HCT116 (cell line): ENCODE results near the gene INCA1. TPM values are rescaled to one million over a fixed set of nuclear protein-coding genes. Genes with fewer than 3 reads are reported as not detected.

Source experiments
- ATAC-seq: fragments of 200-7000 bp; cut with Tn5 transposase; 2 replicates; pipeline ENCODE4 v1.9.1; 2020; ENCODE audit warnings: mild to moderate bottlenecking, moderate library complexity
- BruUV-seq: library from RNA; stranded (reverse); fragments of 400-500 nt; replicated peaks from 2 replicates; lab custom pipeline; 2021; lab: Mats Ljungman, UMichigan
- CTCF ChIA-PET: fragments of 300-600 bp; sonication (Branson Sonifier 250); formaldehyde crosslinking; loops from one replicate; lab custom pipeline; 2021; ENCODE audit warnings: antibody characterized with exemption; lab: Charles Lee
- POLR2A ChIA-PET: fragments of 300-600, 350-600 bp; sonication (Branson Sonifier 250); formaldehyde crosslinking; loops from one replicate; lab custom pipeline; 2021; ENCODE audit warnings: antibody characterized with exemption; lab: Charles Lee
- RAD21 ChIA-PET, 2 experiments: fragments of 300-600 bp; sonication (Branson Sonifier 250); formaldehyde crosslinking; loops; one replicate each; lab custom pipeline; 2023; ENCODE audit warnings: low total read pairs in 2 of 2; ENCODE audit not compliant: uncharacterized antibody in 2 of 2, unreplicated experiment in 2 of 2, low non-redundant PET in 1 of 2; lab: Charles Lee
- DNase-seq: peaks from one replicate; pipeline ENCODE4 v3.0.0-alpha.2; 2010; ENCODE audit warnings: low read depth, low spot score
- H2AFZ ChIP-seq: fragments of 200-600 bp; shearing (Covaris generic), sonication (generic); 2 replicates; pipeline ENCODE4 v1.6.1; 2017; ENCODE audit warnings: low read depth, mixed run types, mixed read lengths, antibody characterized with exemption, low read length; ENCODE audit not compliant: poor library complexity, severe bottlenecking
- H3K27ac ChIP-seq: 2 replicates; pipeline ENCODE4 v1.5.1; 2012; ENCODE audit warnings: low read depth, low read length
- H3K27me3 ChIP-seq: fragments of 200-600 bp; sonication (generic); 2 replicates; pipeline ENCODE4 v1.6.1; 2016; ENCODE audit warnings: mixed run types, low read length, mixed read lengths; ENCODE audit not compliant: insufficient read depth
- H3K36me3 ChIP-seq, 2 experiments: fragments of 200-500 bp in 1 of 2; fragments of 200-600 bp in 1 of 2; sonication (Bioruptor generic) in 1 of 2; sonication (generic) in 1 of 2; 2 replicates each; pipeline versions ENCODE4 v1.5.1 to v1.6.1; 2014 to 2016; ENCODE audit warnings: low read length in 2 of 2, inconsistent platforms in 1 of 2, mixed read lengths in 1 of 2, mixed run types in 1 of 2; ENCODE audit not compliant: insufficient read depth in 2 of 2, control insufficient read depth in 1 of 2
- H3K4me1 ChIP-seq, 2 experiments: fragments of 200-600 bp in 1 of 2; sonication (generic) in 1 of 2; 2 replicates each; pipeline versions ENCODE4 v1.5.1 to v1.6.1; 2012 to 2017; ENCODE audit warnings: low read length in 2 of 2, inconsistent platforms in 1 of 2, mild to moderate bottlenecking in 1 of 2, mixed read lengths in 1 of 2, mixed run types in 1 of 2, moderate library complexity in 1 of 2; ENCODE audit not compliant: insufficient read depth in 2 of 2, control insufficient read depth in 1 of 2
- H3K4me2 ChIP-seq: fragments of 200-600 bp; sonication (generic); 2 replicates; pipeline ENCODE4 v1.6.1; 2017; ENCODE audit warnings: mixed run types, low read length, mixed read lengths
- H3K4me3 ChIP-seq, 2 experiments: fragments of 200-600 bp in 1 of 2; sonication (generic) in 1 of 2; replicated peaks in 1 of 2; 2 replicates each; pipeline ENCODE4 v1.5.1; 2011 to 2016; ENCODE audit warnings: low read length in 2 of 2, control low read depth in 1 of 2, low read depth in 1 of 2, mild to moderate bottlenecking in 1 of 2, mixed read lengths in 1 of 2, mixed run types in 1 of 2
- H3K79me2 ChIP-seq: fragments of 200-600 bp; sonication (generic); 2 replicates; pipeline ENCODE4 v1.6.1; 2017; ENCODE audit warnings: mild to moderate bottlenecking, mixed run types, low read length, moderate library complexity, mixed read lengths; ENCODE audit not compliant: insufficient read depth
- H3K9ac ChIP-seq: fragments of 200-600 bp; sonication (generic); 2 replicates; pipeline ENCODE4 v1.6.1; 2016; ENCODE audit warnings: low read length, mixed read lengths
- H3K9me2 ChIP-seq: fragments of 200-600 bp; sonication (generic), shearing (Covaris generic); 2 replicates; pipeline ENCODE4 v1.6.1; 2017; ENCODE audit warnings: mixed run types, mild to moderate bottlenecking, moderate library complexity; ENCODE audit not compliant: insufficient read depth
- H3K9me3 ChIP-seq, 2 experiments: fragments of 200-500 bp in 1 of 2; fragments of 200-600 bp in 1 of 2; sonication (Bioruptor generic) in 1 of 2; sonication (generic) in 1 of 2; 2 replicates each; pipeline ENCODE4 v1.6.1; 2014 to 2017; ENCODE audit warnings: low read length in 2 of 2, mixed read lengths in 2 of 2, inconsistent platforms in 1 of 2, low read depth in 1 of 2, mild to moderate bottlenecking in 1 of 2, mixed run types in 1 of 2, moderate library complexity in 1 of 2; ENCODE audit not compliant: control insufficient read depth in 1 of 2, insufficient read depth in 1 of 2
- H4K20me1 ChIP-seq: fragments of 200-600 bp; sonication (generic), shearing (Covaris generic); 2 replicates; pipeline ENCODE4 v1.6.1; 2017; ENCODE audit warnings: mixed run types, mild to moderate bottlenecking, moderate library complexity; ENCODE audit not compliant: insufficient read depth
- CTCF ChIP-seq, 3 experiments: fragments of 200-600 bp in 1 of 3; sonication (generic) in 1 of 3; IDR thresholded peaks in 2 of 3; conservative IDR thresholded peaks in 1 of 3; 2 replicates each; pipeline ENCODE4 v1.5.1; 2012 to 2017; ENCODE audit warnings: low read depth in 2 of 3, low read length in 2 of 3, antibody characterized with exemption in 1 of 3, borderline replicate concordance in 1 of 3, control low read depth in 1 of 3, mild to moderate bottlenecking in 1 of 3, mixed read lengths in 1 of 3, mixed run types in 1 of 3, moderate library complexity in 1 of 3; ENCODE audit not compliant: insufficient read depth in 1 of 3
- EGR1 ChIP-seq: IDR thresholded peaks from 2 replicates; pipeline ENCODE4 v1.6.1; 2012; ENCODE audit warnings: low read depth
- FOSL1 ChIP-seq: IDR thresholded peaks from 2 replicates; pipeline ENCODE4 v1.6.1; 2012; ENCODE audit warnings: low read depth
- JUND ChIP-seq: IDR thresholded peaks from 2 replicates; pipeline ENCODE4 v1.6.1; 2012
- SP1 ChIP-seq: IDR thresholded peaks from 2 replicates; pipeline ENCODE4 v1.6.1; 2012; ENCODE audit warnings: low read depth
- YY1 ChIP-seq: IDR thresholded peaks from 2 replicates; pipeline ENCODE4 v1.6.1; 2011; ENCODE audit warnings: low read length, low read depth, moderate library complexity, mild to moderate bottlenecking; ENCODE audit not compliant: insufficient replicate concordance; ENCODE audit errors: extremely low read depth
- ZBTB33 ChIP-seq: IDR thresholded peaks from 2 replicates; pipeline ENCODE4 v1.6.1; 2011; ENCODE audit warnings: mild to moderate bottlenecking, low read length, moderate library complexity; ENCODE audit not compliant: insufficient replicate concordance; ENCODE audit errors: extremely low read depth
- ZFX ChIP-seq: fragments of 450-650 bp; IDR thresholded peaks from 2 replicates; pipeline ENCODE4 v1.6.1; 2017
- ZNF274 ChIP-seq: fragments of 200-500 bp; sonication (Bioruptor generic); IDR thresholded peaks from 2 replicates; pipeline ENCODE4 v1.6.1; 2014; ENCODE audit warnings: mild to moderate bottlenecking, low read depth, low read length, inconsistent platforms
- intact Hi-C: fragments of 100-400 bp; cut with micrococcal nuclease; formaldehyde crosslinking; loops from 2 replicates; pipeline ENCODE4 v1.10.0; 2022
- total RNA-seq: library from RNA; stranded (reverse); gene quantifications from one replicate; pipeline ENCODE4 v1.2.1, GENCODE V29; 2021; ENCODE audit not compliant: unreplicated experiment
- TF ChIP-seq, protein P1 (sequence below): IDR thresholded peaks from 2 replicates; pipeline ENCODE4 v1.6.1; 2012; ENCODE audit warnings: low read depth

INCA1 gene
- total RNA-seq, 1 experiment from 2014 or later: 0.74 TPM

GRCh38 chr17:4970273-4970672 is 27.0 kb downstream of the INCA1 start:
- POLR2A ChIA-PET: interaction anchor here (0.8 to 1.8 kb wide), 3 partner anchors 17 to 103 kb away, joined by 4 to 7 read pairs (median 7); partner anchors contain the start of genes CAMTA2, RNF167 and SLC25A11
- RAD21 ChIA-PET: no interaction called here
- no peak overlapping the region for H3K27ac ChIP-seq
- peaks cover 19 to 33% of the 10 kb centered on the region in 2 experiments for H3K4me1 ChIP-seq
- no peaks in the 10 kb centered on the region for H4K20me1 ChIP-seq
- H3K9me3 ChIP-seq: no peaks in the 10 kb centered on the region
- intact Hi-C loops: no loop called here
- ATAC-seq: no peak
- TF ChIP-seq EGR1 (no peak), SP1 (no peak), ZBTB33 (no peak), FOSL1 (no peak), CTCF (IDR thresholded peaks at IDR 0.05 in 2 of 3, conservative IDR thresholded peaks at IDR 0.05 in 1 of 3; ENCODE audit: borderline replicate concordance in 1 of 3, insufficient read depth in 1 of 3, low read depth in 2 of 3, low read length in 2 of 3) (no peak), ZNF274 (no peak), YY1 (no peak), ZFX (no peak), JUND (no peak)
- TF ChIP-seq, protein P1, sequence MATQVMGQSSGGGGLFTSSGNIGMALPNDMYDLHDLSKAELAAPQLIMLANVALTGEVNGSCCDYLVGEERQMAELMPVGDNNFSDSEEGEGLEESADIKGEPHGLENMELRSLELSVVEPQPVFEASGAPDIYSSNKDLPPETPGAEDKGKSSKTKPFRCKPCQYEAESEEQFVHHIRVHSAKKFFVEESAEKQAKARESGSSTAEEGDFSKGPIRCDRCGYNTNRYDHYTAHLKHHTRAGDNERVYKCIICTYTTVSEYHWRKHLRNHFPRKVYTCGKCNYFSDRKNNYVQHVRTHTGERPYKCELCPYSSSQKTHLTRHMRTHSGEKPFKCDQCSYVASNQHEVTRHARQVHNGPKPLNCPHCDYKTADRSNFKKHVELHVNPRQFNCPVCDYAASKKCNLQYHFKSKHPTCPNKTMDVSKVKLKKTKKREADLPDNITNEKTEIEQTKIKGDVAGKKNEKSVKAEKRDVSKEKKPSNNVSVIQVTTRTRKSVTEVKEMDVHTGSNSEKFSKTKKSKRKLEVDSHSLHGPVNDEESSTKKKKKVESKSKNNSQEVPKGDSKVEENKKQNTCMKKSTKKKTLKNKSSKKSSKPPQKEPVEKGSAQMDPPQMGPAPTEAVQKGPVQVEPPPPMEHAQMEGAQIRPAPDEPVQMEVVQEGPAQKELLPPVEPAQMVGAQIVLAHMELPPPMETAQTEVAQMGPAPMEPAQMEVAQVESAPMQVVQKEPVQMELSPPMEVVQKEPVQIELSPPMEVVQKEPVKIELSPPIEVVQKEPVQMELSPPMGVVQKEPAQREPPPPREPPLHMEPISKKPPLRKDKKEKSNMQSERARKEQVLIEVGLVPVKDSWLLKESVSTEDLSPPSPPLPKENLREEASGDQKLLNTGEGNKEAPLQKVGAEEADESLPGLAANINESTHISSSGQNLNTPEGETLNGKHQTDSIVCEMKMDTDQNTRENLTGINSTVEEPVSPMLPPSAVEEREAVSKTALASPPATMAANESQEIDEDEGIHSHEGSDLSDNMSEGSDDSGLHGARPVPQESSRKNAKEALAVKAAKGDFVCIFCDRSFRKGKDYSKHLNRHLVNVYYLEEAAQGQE: no peak
- TF ChIP-seq, all 23 proteins: peak for 0
- BruUV-seq: no TSS peak
- Histone ChIP-seq H3K27me3 (no peaks in the 10 kb centered on the region), H3K79me2 (peaks cover 11% of the 10 kb centered on the region; the same call in 1 of the 2 replicates), H3K4me3 (no peak overlapping the region), H2AFZ (no peak overlapping the region), H3K36me3 (peaks cover 4 to 16% of the 10 kb centered on the region in 2 experiments; a peak in 3 of 4 replicates), H3K9me2 (no peaks in the 10 kb centered on the region), H3K9ac (no peak overlapping the region), H3K4me2 (no peak overlapping the region)
- no peak for DNase-seq
- CTCF ChIA-PET: interaction anchor here (1.0 kb wide), 1 partner anchor 30 kb away, joined by 3 read pairs; the partner anchor contains the start of genes RNF167 and SLC25A11
